Measurements from ENCODE around the gene UBE2E2.

Gene UBE2E2

DNA sequence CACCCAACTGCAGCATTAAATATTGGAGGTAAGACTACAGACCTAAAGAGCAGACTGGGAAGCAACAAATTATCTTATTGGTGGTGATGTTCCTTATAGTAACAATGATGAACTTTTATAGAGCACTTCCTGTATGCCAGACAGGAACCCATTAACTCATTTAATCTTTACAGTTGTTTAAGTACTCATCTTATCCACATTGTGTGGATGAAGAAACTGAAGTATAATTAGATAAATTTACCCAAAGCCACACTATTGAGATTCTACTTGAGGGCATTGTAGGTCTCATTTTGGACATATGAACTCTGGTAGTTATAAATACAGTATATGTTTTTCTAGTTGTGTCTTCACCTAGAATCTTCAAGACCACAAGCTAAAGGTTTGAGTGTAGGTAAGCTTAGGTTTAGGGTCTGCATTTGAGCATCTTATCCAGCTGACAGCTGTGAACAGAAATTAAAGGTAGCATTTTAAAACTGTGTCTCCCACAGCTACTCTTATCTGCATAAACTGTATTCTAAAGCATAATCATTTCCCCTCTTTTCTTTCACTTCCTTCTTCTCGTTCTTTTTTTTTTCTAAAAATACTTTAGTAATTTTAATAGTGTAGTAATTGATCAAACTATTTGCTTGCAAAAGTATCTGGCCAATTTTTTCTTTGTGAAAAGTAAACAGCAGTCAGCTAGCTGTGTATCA is 138.2 kb downstream of the UBE2E2 start:
- Histone ChIP-seq H3K36me3 (ENCODE audit: control insufficient read depth, low read length) (no peaks in the 10 kb centered on the region), H3K79me2 (ENCODE audit: control insufficient read depth, low read length) (peaks cover 35% of the 10 kb centered on the region), H3K4me2 (ENCODE audit: low read length) (peak overlapping the region; percentile 77), H4K20me1 (ENCODE audit: control insufficient read depth, insufficient read depth, low read depth, low read length) (no peaks in the 10 kb centered on the region), H3K27me3 (ENCODE audit: control insufficient read depth, low read length) (no peaks in the 10 kb centered on the region), H3K9me2 (replicated peaks; ENCODE audit: control insufficient read depth, low read length) (no peaks in the 10 kb centered on the region), H3K4me1 (ENCODE audit: control insufficient read depth, low read length) (peaks cover 72% of the 10 kb centered on the region), H3K9me3 (ENCODE audit: control insufficient read depth, insufficient read depth, low read length) (no peaks in the 10 kb centered on the region), H3K4me3 (ENCODE audit: low read length) (peak overlapping the region; percentile 56), H3K27ac (ENCODE audit: low read depth, low read length) (peak overlapping the region; percentile 84), H3F3A (ENCODE audit: control insufficient read depth, insufficient read depth) (peaks cover 5% of the 10 kb centered on the region)
- TF ChIP-seq EZH2phosphoT487 (IDR thresholded peaks at IDR 0.05; ENCODE audit: borderline replicate concordance, low read length) (no peak), CTCF (IDR thresholded peaks at IDR 0.05; ENCODE audit: low read depth, low read length, poor library complexity, severe bottlenecking) (no peak)

DNA sequence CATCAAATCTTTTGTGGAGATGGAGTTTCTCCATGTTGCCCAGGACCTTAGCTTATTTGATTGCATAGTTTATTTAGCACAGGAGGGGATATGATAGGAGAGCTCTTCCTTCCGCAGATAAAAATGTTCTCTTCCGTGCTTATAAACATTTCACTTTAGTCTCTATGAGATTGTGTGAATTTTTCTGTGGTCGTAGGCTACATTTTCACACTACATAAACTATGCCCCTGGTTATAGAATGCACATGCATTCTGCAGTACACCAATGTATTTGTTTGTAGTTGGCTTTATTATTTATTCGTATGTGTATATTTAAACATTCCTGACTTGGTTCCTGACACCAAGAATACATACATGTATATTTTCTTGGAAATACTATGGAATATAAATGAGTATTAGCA is 139.2 kb downstream of the UBE2E2 start:
- Histone ChIP-seq H3K36me3 (ENCODE audit: control insufficient read depth, low read length) (peaks cover 3% of the 10 kb centered on the region; the same call in 1 of the 2 replicates), H3K9me3 (ENCODE audit: control insufficient read depth, insufficient read depth, low read length) (no peaks in the 10 kb centered on the region), H3K4me3 (ENCODE audit: low read length) (peak overlapping the region; percentile 56), H3K27ac (ENCODE audit: low read depth, low read length) (peak overlapping the region; percentile 84), H3K79me2 (ENCODE audit: control insufficient read depth, low read length) (peaks cover 32% of the 10 kb centered on the region), H3K4me2 (ENCODE audit: low read length) (peak overlapping the region; percentile 77), H3K27me3 (ENCODE audit: control insufficient read depth, low read length) (no peaks in the 10 kb centered on the region), H4K20me1 (ENCODE audit: control insufficient read depth, insufficient read depth, low read depth, low read length) (no peaks in the 10 kb centered on the region), H3F3A (ENCODE audit: control insufficient read depth, insufficient read depth) (peaks cover 5% of the 10 kb centered on the region), H3K4me1 (ENCODE audit: control insufficient read depth, low read length) (peaks cover 70% of the 10 kb centered on the region), H3K9me2 (replicated peaks; ENCODE audit: control insufficient read depth, low read length) (no peaks in the 10 kb centered on the region)
- TF ChIP-seq EZH2phosphoT487 (IDR thresholded peaks at IDR 0.05; ENCODE audit: borderline replicate concordance, low read length) (no peak), CTCF (IDR thresholded peaks at IDR 0.05; ENCODE audit: low read depth, low read length, poor library complexity, severe bottlenecking) (no peak)

DNA sequence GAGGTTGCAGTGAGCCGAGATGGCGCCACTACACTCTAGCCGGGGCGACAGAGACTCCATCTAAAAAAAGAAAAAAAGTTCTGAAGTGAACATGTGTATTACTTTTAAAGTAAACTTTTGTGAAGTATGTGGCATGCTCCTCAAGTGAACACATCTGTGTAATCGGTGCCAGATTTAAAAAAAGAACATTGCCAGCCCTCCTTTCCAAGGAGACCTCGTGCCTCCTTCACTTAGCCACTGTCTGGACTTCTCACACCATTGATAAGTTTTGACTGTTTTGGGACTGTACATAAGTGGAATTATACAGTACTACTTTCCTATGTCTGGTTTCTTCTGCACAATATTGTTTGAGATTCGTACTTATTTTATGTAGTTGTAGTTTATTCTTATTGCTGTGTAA is 140.4 kb downstream of the UBE2E2 start:
- H3K4me2 ChIP-seq (ENCODE audit: low read length) = no peak overlapping the region
- no peaks in the 10 kb centered on the region for H3K9me3 ChIP-seq (ENCODE audit: control insufficient read depth, insufficient read depth, low read length)
- no peak overlapping the region for H3K4me3 ChIP-seq (ENCODE audit: low read length)
- H3K4me1 ChIP-seq (ENCODE audit: control insufficient read depth, low read length) = peaks cover 70% of the 10 kb centered on the region
- H3K9me2 ChIP-seq (replicated peaks; ENCODE audit: control insufficient read depth, low read length) = no peaks in the 10 kb centered on the region
- no peaks in the 10 kb centered on the region for H3K27me3 ChIP-seq (ENCODE audit: control insufficient read depth, low read length)
- peaks cover 5% of the 10 kb centered on the region for H3F3A ChIP-seq (ENCODE audit: control insufficient read depth, insufficient read depth)
- peaks cover 28% of the 10 kb centered on the region for H3K79me2 ChIP-seq (ENCODE audit: control insufficient read depth, low read length)
- H3K27ac ChIP-seq (ENCODE audit: low read depth, low read length) = no peak overlapping the region
- TF ChIP-seq EZH2phosphoT487 (IDR thresholded peaks at IDR 0.05; ENCODE audit: borderline replicate concordance, low read length) (no peak), CTCF (IDR thresholded peaks at IDR 0.05; ENCODE audit: low read depth, low read length, poor library complexity, severe bottlenecking) (no peak)
- no peaks in the 10 kb centered on the region for H4K20me1 ChIP-seq (ENCODE audit: control insufficient read depth, insufficient read depth, low read depth, low read length)
- H3K36me3 ChIP-seq (ENCODE audit: control insufficient read depth, low read length) = peaks cover 3% of the 10 kb centered on the region; the same call in 1 of the 2 replicates
